Effector memory CD4-positive, alpha-beta T cell (primary cell): Measurements from ENCODE around the gene VSTM4.

Experiments used
- DNase-seq, 3 donors: peaks; one replicate each; pipeline ENCODE4 v3.0.0-alpha.2; 2020
- H3K27ac ChIP-seq: 2 replicates; pipeline ENCODE4 v1.7.0; 2013; ENCODE audit warnings: mild to moderate bottlenecking, low read length, moderate library complexity; ENCODE audit not compliant: insufficient read depth, poor library complexity, severe bottlenecking
- H3K27me3 ChIP-seq: replicated peaks from 2 replicates; pipeline ENCODE4 v1.7.0; 2013; ENCODE audit warnings: mild to moderate bottlenecking, low read length; ENCODE audit not compliant: insufficient read depth, control insufficient read depth, poor library complexity, severe bottlenecking
- H3K36me3 ChIP-seq: 2 replicates; pipeline ENCODE4 v1.7.0; 2013; ENCODE audit warnings: mild to moderate bottlenecking, low read length, moderate library complexity; ENCODE audit not compliant: control insufficient read depth, insufficient read depth
- H3K4me1 ChIP-seq: 2 replicates; pipeline ENCODE4 v1.7.0; 2013; ENCODE audit warnings: low read length, mild to moderate bottlenecking; ENCODE audit not compliant: control insufficient read depth, insufficient read depth, poor library complexity, severe bottlenecking
- H3K4me3 ChIP-seq: 2 replicates; pipeline ENCODE4 v1.7.0; 2013; ENCODE audit warnings: low read length, low read depth, mild to moderate bottlenecking; ENCODE audit not compliant: insufficient read depth, poor library complexity, severe bottlenecking
- H3K9me3 ChIP-seq: 2 replicates; pipeline ENCODE4 v1.7.0; 2013; ENCODE audit warnings: mild to moderate bottlenecking, low read length, moderate library complexity; ENCODE audit not compliant: control insufficient read depth

The VSTM4 gene

DNA sequence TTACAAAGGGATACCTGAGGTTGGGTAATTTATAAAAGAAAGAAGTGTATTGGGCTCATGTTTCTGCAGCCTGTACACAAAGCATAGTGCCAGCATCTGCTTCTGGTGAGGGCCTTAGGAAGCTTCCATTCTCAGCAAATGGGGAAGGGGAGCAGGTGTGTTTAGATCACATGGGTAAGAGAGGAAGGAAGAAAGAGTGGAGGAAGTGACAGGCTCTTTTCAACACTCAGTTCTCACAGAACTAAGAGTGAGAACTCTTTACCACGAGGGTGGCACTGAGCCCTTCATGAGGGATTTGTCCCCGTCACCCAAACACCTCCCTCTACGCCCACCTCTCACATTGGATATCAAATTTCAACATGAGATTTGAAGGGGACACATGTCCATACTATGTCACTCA lies 19.0 kb upstream of the VSTM4 start:
- Histone ChIP-seq H3K36me3 (no peaks in the 10 kb centered on the region), H3K27ac (no peak overlapping the region), H3K9me3 (no peaks in the 10 kb centered on the region), H3K4me1 (no peaks in the 10 kb centered on the region), H3K4me3 (no peak overlapping the region), H3K27me3 (no peaks in the 10 kb centered on the region)
- DNase-seq = no peak

DNA sequence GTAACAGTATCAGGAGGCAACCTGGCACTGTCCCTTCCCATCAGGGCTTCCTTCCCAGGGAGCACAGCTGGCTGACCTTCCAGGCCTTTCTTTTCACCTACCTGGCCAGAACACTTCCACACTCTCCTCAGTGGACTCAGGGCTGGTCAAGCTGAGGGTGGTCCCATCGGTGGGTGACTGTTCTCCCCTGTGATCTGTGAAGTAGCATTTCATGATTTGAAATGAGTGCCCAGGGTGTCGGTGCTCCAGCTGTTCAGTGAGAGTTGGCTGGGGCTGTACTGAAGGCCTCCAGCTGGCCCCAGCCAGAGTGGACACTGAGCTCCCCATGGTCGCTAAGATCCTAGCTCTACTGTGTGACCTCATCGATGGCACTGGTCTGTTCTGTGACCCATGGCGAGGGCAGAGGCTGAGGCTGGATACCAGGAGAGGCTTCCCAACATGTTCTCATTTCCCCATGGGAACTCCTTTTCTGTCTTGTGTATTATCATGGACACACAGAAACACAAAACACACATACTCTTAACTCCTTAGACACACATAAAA lies 18.5 kb upstream of the VSTM4 start, which contains the start of gene FAM170B:
TSS of gene FAM170B (minus strand) at position 316 of the 543 bp plus-strand sequence. CDS start at position 213, 103 bp downstream.
- Histone ChIP-seq H3K27me3 (no peaks in the 10 kb centered on the region), H3K36me3 (no peaks in the 10 kb centered on the region), H3K9me3 (no peaks in the 10 kb centered on the region), H3K4me1 (no peaks in the 10 kb centered on the region), H3K27ac (no peak within 1 kb of the TSS), H3K4me3 (no peak within 1 kb of the TSS)
- DNase-seq = no peak

DNA sequence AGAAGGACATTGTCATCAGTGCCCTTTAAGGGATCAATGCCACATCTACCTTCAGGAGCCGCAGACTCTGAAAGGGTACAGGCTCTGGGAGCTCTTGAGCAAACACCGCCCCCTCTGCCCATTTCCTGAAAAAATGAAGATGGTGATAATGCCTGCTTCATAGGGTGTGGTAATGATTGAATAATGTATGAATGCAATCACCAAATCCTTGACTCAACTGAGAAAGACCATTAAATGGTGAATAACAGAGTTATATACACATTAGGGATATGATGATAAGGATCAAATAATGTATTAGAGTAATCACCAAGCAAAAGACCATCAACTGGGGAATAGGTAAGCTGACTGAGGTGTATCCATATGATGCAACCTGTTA lies 17.0 kb upstream of the VSTM4 start:
- no peak for DNase-seq
- H3K4me3 ChIP-seq = no peak overlapping the region
- H3K9me3 ChIP-seq = no peaks in the 10 kb centered on the region
- H3K4me1 ChIP-seq = no peaks in the 10 kb centered on the region
- H3K36me3 ChIP-seq = no peaks in the 10 kb centered on the region
- no peaks in the 10 kb centered on the region for H3K27me3 ChIP-seq
- no peak overlapping the region for H3K27ac ChIP-seq

DNA sequence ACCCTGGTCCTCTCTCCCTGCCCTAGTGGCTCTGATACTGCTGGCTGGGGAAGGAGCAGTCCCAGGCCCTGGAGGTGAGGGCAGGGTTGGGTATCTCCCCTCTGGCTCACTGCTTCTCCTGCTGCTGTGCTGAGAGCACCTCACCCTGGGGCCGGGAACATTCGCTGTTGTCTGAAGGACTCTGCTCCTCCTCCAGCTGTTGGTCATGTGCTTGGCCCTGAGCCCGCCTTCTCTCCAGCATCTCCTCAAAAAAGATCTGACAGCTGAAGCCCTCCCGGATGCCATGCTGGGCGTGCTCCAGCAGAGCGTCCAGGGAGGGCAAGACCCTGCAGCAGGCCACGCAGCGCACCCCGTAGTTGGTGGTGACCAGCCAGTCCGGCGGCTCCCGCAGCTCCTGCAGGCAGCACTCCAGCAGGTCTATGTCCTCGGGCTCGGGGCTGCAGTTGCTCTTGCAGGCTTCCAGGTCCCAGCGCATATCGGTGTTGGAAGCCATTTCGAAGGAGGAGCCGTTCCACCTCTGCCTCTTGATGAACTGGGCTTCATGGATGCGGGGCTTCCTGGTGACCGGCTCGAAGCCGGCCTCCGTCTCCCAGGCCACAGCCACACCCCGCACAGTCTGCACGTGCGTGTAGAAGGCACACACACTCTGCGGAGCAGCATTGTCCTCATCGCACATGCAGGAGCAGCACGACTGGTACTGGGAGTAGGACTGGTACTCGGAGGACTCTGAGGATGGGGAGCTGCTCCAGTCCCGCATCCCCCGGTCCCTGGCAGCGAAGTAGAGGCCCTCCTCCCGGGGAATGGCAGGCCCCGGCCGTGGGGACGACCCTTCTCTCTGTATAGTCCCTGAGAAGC lies 16.4 kb upstream of the VSTM4 start:
- DNase-seq = no peak
- Histone ChIP-seq H3K4me3 (no peak overlapping the region), H3K36me3 (no peaks in the 10 kb centered on the region), H3K27me3 (no peaks in the 10 kb centered on the region), H3K9me3 (no peaks in the 10 kb centered on the region), H3K4me1 (no peaks in the 10 kb centered on the region), H3K27ac (no peak overlapping the region)

DNA sequence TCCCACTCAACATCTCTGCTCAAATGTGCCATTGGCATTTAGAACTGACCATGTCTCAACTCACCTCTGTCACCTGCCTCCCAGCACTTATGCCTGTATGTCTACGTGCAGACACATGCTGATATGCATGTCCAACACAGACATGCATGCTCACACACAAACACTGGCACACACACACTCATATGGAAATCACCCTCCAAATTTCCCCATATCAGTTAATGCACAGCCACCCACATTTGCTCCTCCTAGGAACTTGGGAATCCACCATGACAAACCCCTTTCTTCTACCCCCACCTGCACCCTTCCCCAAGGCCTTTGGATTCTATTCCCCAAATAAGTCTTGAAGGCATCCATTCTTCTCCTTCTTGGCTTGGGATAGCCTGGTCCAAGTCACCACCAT lies 14.1 kb upstream of the VSTM4 start:
- Histone ChIP-seq H3K4me1 (no peaks in the 10 kb centered on the region), H3K9me3 (no peaks in the 10 kb centered on the region), H3K27me3 (no peaks in the 10 kb centered on the region), H3K4me3 (no peak overlapping the region), H3K36me3 (no peaks in the 10 kb centered on the region), H3K27ac (no peak overlapping the region)
- DNase-seq = no peak

DNA sequence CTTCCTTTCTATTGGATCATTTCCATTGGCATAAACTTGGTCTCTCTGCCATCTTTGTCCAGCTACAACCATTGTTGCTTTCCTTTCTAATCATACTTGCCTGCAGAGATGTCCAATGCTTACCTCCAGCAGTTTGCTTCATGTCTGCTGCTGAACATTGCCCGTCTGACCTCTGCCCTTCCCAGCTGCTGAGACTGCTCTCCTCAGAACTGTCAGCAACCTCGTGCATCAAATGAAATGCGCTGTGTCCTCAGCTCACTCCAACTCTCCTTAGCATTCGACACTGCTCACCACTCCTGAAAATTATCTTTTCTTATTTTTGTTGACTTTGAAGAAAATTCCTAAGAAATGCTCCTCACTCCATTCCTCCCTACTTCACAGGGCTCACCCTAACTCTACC lies 13.5 kb upstream of the VSTM4 start:
- Histone ChIP-seq H3K9me3 (no peaks in the 10 kb centered on the region), H3K27ac (no peak overlapping the region), H3K27me3 (no peaks in the 10 kb centered on the region), H3K4me3 (no peak overlapping the region), H3K4me1 (no peaks in the 10 kb centered on the region), H3K36me3 (no peaks in the 10 kb centered on the region)
- DNase-seq = no peak

DNA sequence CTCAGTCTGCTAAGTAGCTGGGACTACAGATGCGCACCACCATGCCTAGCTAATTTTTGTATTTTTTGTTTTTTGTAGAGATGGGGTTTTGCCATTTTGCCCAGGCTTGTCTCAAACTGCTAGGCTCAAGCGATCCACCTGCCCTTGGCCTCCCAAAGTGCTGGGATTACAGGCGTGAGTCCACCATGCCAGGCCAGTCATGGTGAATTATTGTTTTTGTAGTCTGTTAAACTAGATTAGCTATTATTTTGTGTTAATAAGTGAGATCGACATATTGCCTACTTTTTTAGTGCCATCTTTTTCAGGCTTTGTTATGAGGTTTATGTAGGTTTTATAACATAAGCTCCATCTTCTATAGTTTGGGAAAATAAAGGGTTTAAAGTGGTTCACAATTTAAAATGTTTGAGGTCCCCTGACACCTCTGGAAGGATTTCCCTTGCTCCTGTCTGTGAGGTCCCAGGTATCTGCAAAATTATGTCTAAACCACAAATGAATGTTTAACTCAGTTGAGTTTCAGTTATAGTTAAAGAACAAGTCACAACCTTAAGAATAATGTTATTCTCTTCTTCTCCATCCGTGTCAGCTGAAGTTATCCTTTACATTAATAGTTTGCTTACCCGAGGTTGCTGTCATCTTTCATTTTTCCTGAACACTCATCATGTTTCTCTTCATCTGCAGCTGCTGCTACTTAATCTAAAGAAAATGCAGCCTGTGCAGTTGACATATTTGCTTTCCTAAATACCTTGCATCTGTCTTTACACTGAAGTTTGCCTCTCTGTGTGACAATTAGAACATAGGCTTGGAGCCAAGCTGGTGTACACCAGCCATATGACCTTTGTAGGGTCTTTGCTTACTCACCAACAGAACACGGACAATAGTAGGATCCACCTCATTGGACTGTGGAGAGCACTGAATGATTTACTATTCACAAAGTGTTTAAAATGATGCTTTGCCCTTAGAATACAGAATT lies 8.9 kb upstream of the VSTM4 start:
- Histone ChIP-seq H3K27me3 (no peaks in the 10 kb centered on the region), H3K36me3 (no peaks in the 10 kb centered on the region), H3K4me1 (no peaks in the 10 kb centered on the region), H3K9me3 (no peaks in the 10 kb centered on the region), H3K4me3 (no peak overlapping the region), H3K27ac (no peak overlapping the region)
- DNase-seq = no peak

DNA sequence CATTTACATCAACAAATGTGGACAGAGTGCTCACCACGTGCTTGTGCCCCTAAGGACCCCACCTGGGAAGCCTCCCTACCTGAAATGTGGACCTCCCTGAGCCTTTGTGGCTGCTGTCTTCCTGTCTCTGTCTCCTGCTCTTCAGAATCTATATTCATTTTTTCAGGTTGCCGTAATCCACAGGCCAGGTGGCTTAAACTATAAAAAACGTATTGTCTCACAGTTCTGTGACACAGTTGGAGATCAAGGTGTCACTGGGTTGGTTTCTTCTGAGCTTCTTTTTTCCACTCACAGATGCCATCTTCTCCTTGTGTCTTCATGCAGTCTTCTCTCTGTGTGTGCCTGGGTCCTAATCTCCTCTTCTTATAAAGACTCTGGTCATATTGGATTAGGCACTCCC lies 5.6 kb upstream of the VSTM4 start:
- Histone ChIP-seq H3K36me3 (no peaks in the 10 kb centered on the region), H3K27me3 (no peaks in the 10 kb centered on the region)

DNA sequence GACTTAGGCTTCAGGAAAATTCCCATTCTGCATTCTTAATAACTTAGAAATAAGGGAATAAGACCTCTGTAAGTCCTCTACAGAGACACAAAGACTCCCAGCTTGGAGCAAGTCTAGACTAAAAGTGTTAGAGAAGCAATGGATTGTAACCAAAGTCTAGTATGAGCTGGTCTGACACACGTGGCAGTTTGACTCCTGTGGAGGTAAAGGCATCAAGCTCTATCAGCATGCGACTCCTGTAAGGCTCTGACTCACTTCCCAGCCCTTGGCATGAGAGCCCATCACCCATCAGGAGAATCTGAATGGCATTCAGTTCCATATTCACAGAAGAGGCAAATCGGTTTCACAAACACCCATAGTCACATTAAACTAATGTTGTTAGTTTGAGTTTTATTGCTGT lies 4.4 kb upstream of the VSTM4 start:
- H3K27me3 ChIP-seq = peaks cover 3% of the 10 kb centered on the region
- H3K4me1 ChIP-seq = peaks cover 2% of the 10 kb centered on the region
- no peak overlapping the region for H3K27ac ChIP-seq
- no peak for DNase-seq
- H3K9me3 ChIP-seq = no peaks in the 10 kb centered on the region
- H3K4me3 ChIP-seq = no peak overlapping the region
- no peaks in the 10 kb centered on the region for H3K36me3 ChIP-seq

More for the DNA sequence above, 5.6 kb upstream of the VSTM4 start:
- DNase-seq = no peak
- no peak overlapping the region for H3K4me3 ChIP-seq
- H3K27ac ChIP-seq = no peak overlapping the region
- H3K4me1 ChIP-seq = no peaks in the 10 kb centered on the region
- no peaks in the 10 kb centered on the region for H3K9me3 ChIP-seq
